Suppressor macrophage (primary cell): Measurements from ENCODE around the gene FAM107B.
"Not testable (repeated sequence)": the region's sequence is repeated elsewhere in the genome, so short reads cannot be mapped to it uniquely, and the experiment has no call there.

Experiments
- DNase-seq, 4 experiments: peaks; one replicate each; pipeline ENCODE4 v3.0.0-alpha.2; 2020 to 2022

FAM107B gene

GRCh38 chr10:14659626-14660196 lies 115.0 kb downstream of the FAM107B start:
- DNase-seq = peak; percentile 73 to 90 (median 88)

- DNase-seq = not testable (repeated sequence)
Observed at GRCh38 chr10:14659137-14659536, 115.6 kb downstream of the FAM107B start.

- peak; percentile 22 to 70 (median 54) for DNase-seq
Observed at GRCh38 chr10:14658331-14659127, 116.2 kb downstream of the FAM107B start.

GRCh38 chr10:14656052-14656730 lies 118.5 kb downstream of the FAM107B start:
- DNase-seq = peak in 3 of 4 experiments; percentile 10 to 52 (median 38)

- DNase-seq = no peak
Observed at GRCh38 chr10:14654821-14655382, 119.8 kb downstream of the FAM107B start.

GRCh38 chr10:14653271-14654161 lies 121.2 kb downstream of the FAM107B start:
- DNase-seq = peak; percentile 16 to 67 (median 52)

GRCh38 chr10:14652816-14653215 lies 121.9 kb downstream of the FAM107B start:
- DNase-seq = no peak

- DNase-seq = no peak
Observed at GRCh38 chr10:14652067-14652466, 122.6 kb downstream of the FAM107B start.

- DNase-seq = no peak
Observed at GRCh38 chr10:14649739-14650138, 125.0 kb downstream of the FAM107B start.

GRCh38 chr10:14648946-14649345 lies 125.8 kb downstream of the FAM107B start:
- DNase-seq = no peak

- DNase-seq = peak; percentile 77 to 90 (median 84)
Observed at GRCh38 chr10:14648005-14648765, 126.5 kb downstream of the FAM107B start.

GRCh38 chr10:14645239-14645960 lies 129.3 kb downstream of the FAM107B start:
- DNase-seq = no peak

- peak in 2 of 4 experiments; percentile 6 to 19 for DNase-seq
Observed at GRCh38 chr10:14639637-14640036, 135.1 kb downstream of the FAM107B start.

GRCh38 chr10:14635043-14635710 lies 139.5 kb downstream of the FAM107B start:
- DNase-seq = peak; percentile 29 to 58 (median 40)

- DNase-seq = peak; percentile 55 to 75 (median 68)
Observed at GRCh38 chr10:14634572-14634971, 140.1 kb downstream of the FAM107B start.

GRCh38 chr10:14625765-14626525 lies 148.8 kb downstream of the FAM107B start:
- DNase-seq = peak in 3 of 4 experiments; percentile 35 to 75 (median 71)

GRCh38 chr10:14625192-14625631 lies 149.5 kb downstream of the FAM107B start:
- DNase-seq = no peak

GRCh38 chr10:14624600-14624999 lies 150.1 kb downstream of the FAM107B start:
- DNase-seq = peak in 2 of 4 experiments; percentile 30 to 38

- DNase-seq = no peak
Observed at GRCh38 chr10:14623931-14624330, 150.8 kb downstream of the FAM107B start.
